OCI-LY7 (cell line): ENCODE results near the gene DNER. TPM values are rescaled to one million over a fixed set of nuclear protein-coding genes. Genes with fewer than 3 reads are reported as not detected.

Experiments
- BruUV-seq: library from RNA; stranded (reverse); fragments of 400-500 nt; replicated peaks from 2 replicates; lab custom pipeline; 2021; lab: Mats Ljungman, UMichigan
- CTCF ChIA-PET: fragments of 300-600 bp; sonication (Branson Sonifier 250); formaldehyde crosslinking; loops from one replicate; lab custom pipeline; 2022; ENCODE audit warnings: antibody characterized with exemption; ENCODE audit not compliant: unreplicated experiment; lab: Charles Lee
- POLR2A ChIA-PET: fragments of 300-600 bp; sonication (Branson Sonifier 250); formaldehyde crosslinking; loops from one replicate; lab custom pipeline; 2022; ENCODE audit warnings: antibody characterized with exemption; lab: Charles Lee
- DNase-seq: peaks from one replicate; pipeline ENCODE4 v3.0.0-alpha.2; 2015; ENCODE audit warnings: low spot score
- H2AFZ ChIP-seq: fragments of 200-600 bp; sonication (generic), shearing (Covaris generic); 2 replicates; pipeline ENCODE4 v1.6.1; 2014; ENCODE audit warnings: mild to moderate bottlenecking, antibody characterized with exemption, low read length, moderate library complexity
- H3K27ac ChIP-seq: fragments of 200-600 bp; sonication (generic); 2 replicates; pipeline ENCODE4 v1.5.1; 2014; ENCODE audit warnings: mixed run types, low read depth, mild to moderate bottlenecking, moderate library complexity, low read length, inconsistent platforms; ENCODE audit not compliant: poor library complexity, severe bottlenecking
- H3K36me3 ChIP-seq: fragments of 200-600 bp; sonication (generic); 2 replicates; pipeline ENCODE4 v1.6.1; 2014; ENCODE audit warnings: mild to moderate bottlenecking, antibody characterized with exemption, low read length, moderate library complexity, mixed read lengths; ENCODE audit not compliant: insufficient read depth
- H3K4me1 ChIP-seq: fragments of 200-600 bp; sonication (generic); 2 replicates; pipeline ENCODE4 v1.5.1; 2014; ENCODE audit warnings: mild to moderate bottlenecking, low read length; ENCODE audit not compliant: insufficient read depth, poor library complexity, severe bottlenecking
- H3K4me2 ChIP-seq: fragments of 200-600 bp; sonication (generic); 2 replicates; pipeline ENCODE4 v1.6.1; 2014; ENCODE audit warnings: mild to moderate bottlenecking, low read length
- H3K4me3 ChIP-seq: fragments of 200-600 bp; sonication (generic); 2 replicates; pipeline ENCODE4 v1.5.1; 2014; ENCODE audit warnings: mild to moderate bottlenecking, low read depth, low read length; ENCODE audit not compliant: poor library complexity, severe bottlenecking
- H3K79me2 ChIP-seq: fragments of 200-600 bp; sonication (generic); 2 replicates; pipeline ENCODE4 v1.6.1; 2016; ENCODE audit warnings: low read depth, mild to moderate bottlenecking, low read length, moderate library complexity, mixed read lengths; ENCODE audit not compliant: insufficient read depth
- H3K9me2 ChIP-seq: fragments of 200-600 bp; sonication (generic); 2 replicates; pipeline ENCODE4 v1.6.1; 2016; ENCODE audit warnings: mild to moderate bottlenecking, low read length, mixed read lengths; ENCODE audit not compliant: insufficient read depth
- H3K9me3 ChIP-seq: fragments of 200-600 bp; sonication (generic); 2 replicates; pipeline ENCODE4 v1.6.1; 2014; ENCODE audit warnings: mild to moderate bottlenecking, mixed run types, low read length, mixed read lengths
- H4K20me1 ChIP-seq: fragments of 200-600 bp; sonication (generic); 2 replicates; pipeline ENCODE4 v1.6.1; 2014; ENCODE audit warnings: mild to moderate bottlenecking, antibody characterized with exemption, low read length, moderate library complexity, mixed read lengths; ENCODE audit not compliant: insufficient read depth
- EZH2phosphoT487 ChIP-seq: fragments of 200-600 bp; sonication (generic); IDR thresholded peaks from 2 replicates; pipeline ENCODE4 v1.6.1; 2018; ENCODE audit warnings: low read depth, borderline replicate concordance, mild to moderate bottlenecking, mixed run types, antibody characterized with exemption, low read length, moderate library complexity, mixed read lengths
- intact Hi-C: fragments of 100-400 bp; cut with micrococcal nuclease; formaldehyde crosslinking; loops from one replicate; pipeline ENCODE4 v1.10.0; 2022; ENCODE audit not compliant: unreplicated experiment
- total RNA-seq, 2 experiments: library from RNA; depleted of rRNA in 1 of 2; stranded (reverse); fragments of >200 nt in 1 of 2; shearing (Covaris generic) in 1 of 2; gene quantifications; 2 replicates each; pipeline ENCODE4 v1.2.3, GENCODE V29; 2014 to 2022
- TF ChIP-seq, protein P1 (sequence below): fragments of 200-600 bp; sonication (generic); conservative IDR thresholded peaks from 2 replicates; pipeline ENCODE4 v1.5.1; 2014; ENCODE audit warnings: mild to moderate bottlenecking, antibody characterized with exemption, low read length, moderate library complexity, mixed read lengths

Gene DNER
- total RNA-seq, 2 experiments from 2014 or later: not detected

DNA sequence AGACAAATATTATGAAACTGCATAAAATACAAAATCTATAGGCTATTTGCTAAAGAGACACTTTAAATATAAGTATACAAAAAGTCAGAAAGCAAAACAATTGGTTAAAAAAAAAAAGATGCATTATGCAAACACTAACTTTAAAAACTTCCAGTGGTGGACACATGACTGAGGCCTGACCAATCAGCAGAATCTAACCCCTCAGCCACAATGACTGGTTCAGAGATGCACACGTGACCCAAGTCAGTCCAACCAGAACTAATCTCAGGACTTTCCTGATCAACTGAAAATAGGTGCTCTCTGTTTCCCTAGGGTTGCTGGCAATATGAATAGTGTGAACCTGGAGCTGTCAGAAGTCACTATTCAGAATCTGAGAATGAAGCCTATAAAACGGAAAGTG is 22.7 kb downstream of the DNER start:
- no peak overlapping the region for H3K27ac ChIP-seq
- H3K4me3 ChIP-seq: no peak overlapping the region
- H3K36me3 ChIP-seq: no peaks in the 10 kb centered on the region
- no peaks in the 10 kb centered on the region for H3K4me1 ChIP-seq
- BruUV-seq: no TSS peak
- no peak for DNase-seq
- intact Hi-C loops: no loop called here
- H3K9me2 ChIP-seq: no peaks in the 10 kb centered on the region
- TF ChIP-seq, protein P1, sequence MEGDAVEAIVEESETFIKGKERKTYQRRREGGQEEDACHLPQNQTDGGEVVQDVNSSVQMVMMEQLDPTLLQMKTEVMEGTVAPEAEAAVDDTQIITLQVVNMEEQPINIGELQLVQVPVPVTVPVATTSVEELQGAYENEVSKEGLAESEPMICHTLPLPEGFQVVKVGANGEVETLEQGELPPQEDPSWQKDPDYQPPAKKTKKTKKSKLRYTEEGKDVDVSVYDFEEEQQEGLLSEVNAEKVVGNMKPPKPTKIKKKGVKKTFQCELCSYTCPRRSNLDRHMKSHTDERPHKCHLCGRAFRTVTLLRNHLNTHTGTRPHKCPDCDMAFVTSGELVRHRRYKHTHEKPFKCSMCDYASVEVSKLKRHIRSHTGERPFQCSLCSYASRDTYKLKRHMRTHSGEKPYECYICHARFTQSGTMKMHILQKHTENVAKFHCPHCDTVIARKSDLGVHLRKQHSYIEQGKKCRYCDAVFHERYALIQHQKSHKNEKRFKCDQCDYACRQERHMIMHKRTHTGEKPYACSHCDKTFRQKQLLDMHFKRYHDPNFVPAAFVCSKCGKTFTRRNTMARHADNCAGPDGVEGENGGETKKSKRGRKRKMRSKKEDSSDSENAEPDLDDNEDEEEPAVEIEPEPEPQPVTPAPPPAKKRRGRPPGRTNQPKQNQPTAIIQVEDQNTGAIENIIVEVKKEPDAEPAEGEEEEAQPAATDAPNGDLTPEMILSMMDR: no peak
- TF ChIP-seq EZH2phosphoT487: no peak
- H3K9me3 ChIP-seq: no peaks in the 10 kb centered on the region
- no peak overlapping the region for H3K4me2 ChIP-seq
- H2AFZ ChIP-seq: no peak overlapping the region
- no peaks in the 10 kb centered on the region for H4K20me1 ChIP-seq
- CTCF ChIA-PET: no interaction called here
- POLR2A ChIA-PET: interaction anchor here (0.8 kb wide), 1 partner anchor 49 kb away, joined by 4 read pairs; no protein-coding TSS in a partner anchor
- no peaks in the 10 kb centered on the region for H3K79me2 ChIP-seq

DNA sequence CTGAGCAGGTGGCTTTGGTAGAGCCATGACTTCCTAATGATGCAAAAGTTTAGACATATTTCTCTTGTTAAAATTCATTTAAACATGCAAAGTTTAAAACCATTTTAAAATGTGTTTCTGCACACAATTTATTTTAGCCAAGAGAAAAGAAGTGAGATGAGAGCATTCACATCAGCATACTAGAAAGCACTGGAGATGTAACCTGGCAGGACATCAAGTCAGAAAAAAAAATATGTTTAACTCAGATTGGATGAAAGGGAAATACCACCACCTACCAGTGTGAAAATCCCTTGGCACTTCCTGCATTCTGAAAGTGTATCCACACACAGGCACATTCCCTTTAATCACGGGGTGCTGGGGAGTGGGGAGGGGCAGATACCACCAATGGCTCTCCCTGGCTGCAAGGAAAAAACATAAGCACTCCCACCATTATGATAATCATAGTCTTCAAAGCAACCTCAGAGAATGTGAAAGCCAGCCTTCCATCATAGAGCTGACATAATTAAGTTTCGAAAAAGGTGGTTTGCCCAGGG is 25.0 kb downstream of the DNER start:
- Histone ChIP-seq H4K20me1 (no peaks in the 10 kb centered on the region), H2AFZ (no peak overlapping the region), H3K4me1 (no peaks in the 10 kb centered on the region), H3K79me2 (no peaks in the 10 kb centered on the region), H3K9me3 (no peaks in the 10 kb centered on the region), H3K4me2 (no peak overlapping the region), H3K4me3 (no peak overlapping the region), H3K36me3 (no peaks in the 10 kb centered on the region), H3K27ac (no peak overlapping the region), H3K9me2 (no peaks in the 10 kb centered on the region)
- TF ChIP-seq EZH2phosphoT487: no peak
- TF ChIP-seq, protein P1: no peak
- DNase-seq: no peak
- ChIA-PET CTCF (no interaction called here), POLR2A (no interaction called here)
- no TSS peak for BruUV-seq
- intact Hi-C loops: no loop called here

DNA sequence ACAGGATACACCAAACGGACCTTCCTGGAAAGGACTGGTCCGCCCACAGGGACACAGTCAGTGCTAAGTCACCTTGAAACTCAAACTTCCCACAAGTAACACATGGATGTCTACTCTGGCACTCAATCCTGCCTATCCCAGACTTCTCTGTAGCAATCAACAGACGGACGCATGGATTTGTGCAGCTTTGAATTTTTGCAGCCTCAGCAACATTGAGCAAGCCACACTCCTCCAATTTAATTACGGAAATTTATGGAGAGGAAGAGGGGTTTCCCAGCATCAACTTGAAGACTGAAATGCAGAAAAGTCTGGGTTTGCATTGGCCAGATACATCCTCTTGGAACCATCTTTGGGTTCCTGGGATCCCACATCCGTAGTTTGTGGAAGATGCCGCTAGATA is 26.2 kb downstream of the DNER start:
- POLR2A ChIA-PET: no interaction called here
- Histone ChIP-seq H3K36me3 (no peaks in the 10 kb centered on the region), H3K79me2 (no peaks in the 10 kb centered on the region), H3K27ac (no peak overlapping the region), H3K4me2 (no peak overlapping the region), H4K20me1 (no peaks in the 10 kb centered on the region), H3K9me2 (no peaks in the 10 kb centered on the region), H3K4me1 (no peaks in the 10 kb centered on the region), H3K9me3 (no peaks in the 10 kb centered on the region), H3K4me3 (no peak overlapping the region), H2AFZ (no peak overlapping the region)
- TF ChIP-seq, protein P1: no peak
- no peak for TF ChIP-seq EZH2phosphoT487
- no peak for DNase-seq
- no TSS peak for BruUV-seq
- intact Hi-C loops: no loop called here
- CTCF ChIA-PET: no interaction called here
